ENCODE measurements around the gene TPRG1. TPM values are rescaled to one million over a fixed set of nuclear protein-coding genes. Genes with fewer than 3 reads are reported as not detected.

TPRG1 gene
- total and polyA plus RNA-seq, 2 of the 4 experiments (the other 2 are of a cell fraction) = 0.17 TPM; not detected in 1

DNA sequence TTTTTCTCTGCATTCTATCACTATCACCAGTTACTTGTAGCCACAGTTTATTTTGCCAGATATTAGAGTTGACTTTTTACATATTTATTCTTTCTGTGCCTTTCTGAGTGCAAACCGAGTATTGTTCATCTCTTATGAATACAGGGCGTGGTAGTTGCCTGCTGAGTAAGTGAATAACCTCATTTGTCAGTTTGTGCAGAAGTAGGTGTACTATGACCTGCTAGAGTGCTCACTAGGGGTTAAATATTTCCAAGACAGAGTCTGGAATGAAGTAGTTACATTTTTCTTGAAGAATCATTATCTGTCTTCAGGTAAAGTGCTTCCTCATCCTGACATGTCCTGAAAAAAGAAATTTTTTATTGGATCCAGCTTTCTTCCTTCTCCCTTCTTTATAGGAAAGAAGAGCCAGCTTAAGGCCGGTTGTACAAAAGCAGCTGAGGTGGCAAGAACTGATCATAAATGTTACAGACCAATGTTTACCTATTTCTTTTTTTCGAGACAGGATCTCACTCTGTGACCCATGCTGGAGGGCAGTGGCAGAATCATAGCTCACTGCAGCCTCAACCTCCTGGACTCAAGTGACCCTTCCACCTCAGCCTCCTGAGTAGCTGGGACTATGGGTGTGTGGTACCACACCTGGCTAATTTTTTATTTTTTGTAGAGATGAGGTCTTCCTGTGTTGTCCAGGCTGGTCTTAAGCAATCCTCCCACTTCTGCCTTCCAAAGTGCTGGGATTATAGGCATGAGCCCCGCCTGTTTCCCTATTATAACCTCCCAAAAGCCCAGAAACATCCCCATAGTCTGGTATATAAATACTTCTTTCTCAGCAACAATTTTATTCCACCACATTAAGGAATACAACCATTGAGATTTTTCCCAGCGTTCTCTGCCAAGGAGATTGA lies 182.5 kb downstream of the TPRG1 start:
- Histone ChIP-seq H3K4me2 (ENCODE audit: low read depth, low read length) (no peak overlapping the region), H3K4me3 (ENCODE audit: insufficient read depth, low read depth, low read length) (no peak overlapping the region), H3K18ac (ENCODE audit: low read depth, low read length) (no peak overlapping the region), H3K56ac (ENCODE audit: extremely low read depth, insufficient read depth, low read length) (no peak overlapping the region), H2AK5ac (ENCODE audit: low read depth, low read length) (no peak overlapping the region), H3K4ac (ENCODE audit: low read depth, low read length) (no peak overlapping the region), H4K5ac (ENCODE audit: low read depth, low read length) (no peak overlapping the region; the same call in 1 of the 2 replicates), H2BK15ac (ENCODE audit: low read depth, low read length) (no peak overlapping the region), H2BK20ac (ENCODE audit: low read depth, low read length) (no peak overlapping the region), H2BK5ac (ENCODE audit: low read depth, low read length, poor library complexity, severe bottlenecking) (no peak overlapping the region), H3K9me1 (ENCODE audit: insufficient read depth, low read length) (no peaks in the 10 kb centered on the region), H4K8ac (ENCODE audit: low read depth in 2 of 2, low read length in 2 of 2) (no peak overlapping the region), H3K27ac (ENCODE audit: insufficient read depth, low read length) (no peak overlapping the region), H2BK120ac (ENCODE audit: low read depth, low read length) (0 out of 2 replicates have a peak overlapping the region, but pooled peaks have one; percentile 23), H3K9ac (ENCODE audit: low read depth, low read length) (no peak overlapping the region), H3K4me1 (ENCODE audit: control insufficient read depth, insufficient read depth, low read length) (peaks cover 5% of the 10 kb centered on the region; the same call in 1 of the 2 replicates), H2AFZ (replicated peaks; ENCODE audit: low read length, poor library complexity) (no peak overlapping the region), H3K36me3 (ENCODE audit: control insufficient read depth, insufficient read depth, low read length) (no peaks in the 10 kb centered on the region), H2AK9ac (replicated peaks; ENCODE audit: low read depth, low read length, poor library complexity) (no peak overlapping the region), H3K9me3 (ENCODE audit: control insufficient read depth, insufficient read depth, low read length) (no peaks in the 10 kb centered on the region), H3K23ac (ENCODE audit: low read depth, low read length) (no peak overlapping the region), H4K20me1 (ENCODE audit: insufficient read depth, low read length) (no peaks in the 10 kb centered on the region), H3K27me3 (ENCODE audit: control insufficient read depth, insufficient read depth, low read length) (peaks cover 3% of the 10 kb centered on the region; the same call in 1 of the 2 replicates), H3K14ac (replicated peaks; ENCODE audit: low read depth, low read length) (no peak overlapping the region), H4K91ac (ENCODE audit: insufficient read depth, low read depth, low read length) (no peak overlapping the region), H3K79me1 (ENCODE audit: low read depth in 1 of 2, low read length in 2 of 2) (no peaks in the 10 kb centered on the region)
- ChIA-PET CTCF (interaction anchor here (1.5 kb wide), 1 partner anchor 29 kb away, joined by 5 read pairs; no protein-coding TSS in a partner anchor), POLR2A (ENCODE audit: unreplicated experiment) (interaction anchor here (1.2 kb wide), 1 partner anchor 51 kb away, joined by 4 read pairs; no protein-coding TSS in a partner anchor)
- ATAC-seq (ENCODE audit: low read depth) (no peak), DNase-seq (no peak)
- dilution Hi-C loops (cut with HindIII; ENCODE audit: low sequenced_read_pairs, unreplicated experiment) (no loop called here), intact Hi-C loops (cut with micrococcal nuclease) (no loop called here), in situ Hi-C loops (cut with MboI; ENCODE audit: low sequenced_read_pairs) (no loop called here)
- no TSS peak for BruUV-seq (replicated peaks)
- WGBS, 2 experiments (ENCODE audit: extremely low coverage in 2 of 2, insufficient read length in 1 of 2) = no CpG with 5 or more reads among the region's 6 CpGs
- TF ChIP-seq RAD21 (IDR thresholded peaks at IDR 0.05; ENCODE audit: low read length) = no peak
- no peak for TF ChIP-seq POLR2A (IDR thresholded peaks at IDR 0.05; ENCODE audit: low read depth, low read length)
- no peak for TF ChIP-seq FOS (IDR thresholded peaks at IDR 0.05; ENCODE audit: low read depth, low read length)
- TF ChIP-seq MAFK (IDR thresholded peaks at IDR 0.05; ENCODE audit: low read depth, low read length) = no peak
- TF ChIP-seq NFE2L2 (IDR thresholded peaks at IDR 0.05; ENCODE audit: low read depth, low read length) = no peak
- no peak for TF ChIP-seq BHLHE40 (IDR thresholded peaks at IDR 0.05; ENCODE audit: low read depth, low read length)
- TF ChIP-seq, protein P1, sequence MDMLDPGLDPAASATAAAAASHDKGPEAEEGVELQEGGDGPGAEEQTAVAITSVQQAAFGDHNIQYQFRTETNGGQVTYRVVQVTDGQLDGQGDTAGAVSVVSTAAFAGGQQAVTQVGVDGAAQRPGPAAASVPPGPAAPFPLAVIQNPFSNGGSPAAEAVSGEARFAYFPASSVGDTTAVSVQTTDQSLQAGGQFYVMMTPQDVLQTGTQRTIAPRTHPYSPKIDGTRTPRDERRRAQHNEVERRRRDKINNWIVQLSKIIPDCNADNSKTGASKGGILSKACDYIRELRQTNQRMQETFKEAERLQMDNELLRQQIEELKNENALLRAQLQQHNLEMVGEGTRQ (IDR thresholded peaks at IDR 0.05; ENCODE audit: low read depth, low read length) = no peak
- TF ChIP-seq CTCF (conservative IDR thresholded peaks at IDR 0.05; ENCODE audit: low read depth, low read length) = no peak
- no peak for TF ChIP-seq SMC3 (IDR thresholded peaks at IDR 0.05; ENCODE audit: low read depth, low read length)
- TF ChIP-seq RFX5 (IDR thresholded peaks at IDR 0.05; ENCODE audit: low read depth, low read length) = no peak
